Adipocyte (in vitro differentiated cells): ENCODE data around the gene KCNT2.

Source experiments
- DNase-seq: peaks from one replicate; pipeline ENCODE4 v3.0.0-alpha.2; 2015; ENCODE audit warnings: low read depth
- H3K27me3 ChIP-seq: replicated peaks from 2 replicates; pipeline ENCODE4 v1.7.0; 2013; ENCODE audit warnings: mild to moderate bottlenecking, low read length, moderate library complexity; ENCODE audit not compliant: control insufficient read depth, insufficient read depth
- H3K36me3 ChIP-seq: 2 replicates; pipeline ENCODE4 v1.7.0; 2013; ENCODE audit warnings: low read length, mild to moderate bottlenecking, moderate library complexity; ENCODE audit not compliant: control insufficient read depth, insufficient read depth, severe bottlenecking
- H3K4me1 ChIP-seq: 2 replicates; pipeline ENCODE4 v1.7.0; 2013; ENCODE audit warnings: mild to moderate bottlenecking, low read length, moderate library complexity; ENCODE audit not compliant: control insufficient read depth, insufficient read depth
- H3K4me3 ChIP-seq: 2 replicates; pipeline ENCODE4 v1.7.0; 2013; ENCODE audit warnings: mild to moderate bottlenecking, low read length, moderate library complexity
- H3K9ac ChIP-seq: 2 replicates; pipeline ENCODE4 v1.7.0; 2013; ENCODE audit warnings: mild to moderate bottlenecking, low read length, moderate library complexity
- H3K9me3 ChIP-seq: 2 replicates; pipeline ENCODE4 v1.7.0; 2013; ENCODE audit warnings: mild to moderate bottlenecking, low read length, moderate library complexity; ENCODE audit not compliant: control insufficient read depth

Gene KCNT2

DNA sequence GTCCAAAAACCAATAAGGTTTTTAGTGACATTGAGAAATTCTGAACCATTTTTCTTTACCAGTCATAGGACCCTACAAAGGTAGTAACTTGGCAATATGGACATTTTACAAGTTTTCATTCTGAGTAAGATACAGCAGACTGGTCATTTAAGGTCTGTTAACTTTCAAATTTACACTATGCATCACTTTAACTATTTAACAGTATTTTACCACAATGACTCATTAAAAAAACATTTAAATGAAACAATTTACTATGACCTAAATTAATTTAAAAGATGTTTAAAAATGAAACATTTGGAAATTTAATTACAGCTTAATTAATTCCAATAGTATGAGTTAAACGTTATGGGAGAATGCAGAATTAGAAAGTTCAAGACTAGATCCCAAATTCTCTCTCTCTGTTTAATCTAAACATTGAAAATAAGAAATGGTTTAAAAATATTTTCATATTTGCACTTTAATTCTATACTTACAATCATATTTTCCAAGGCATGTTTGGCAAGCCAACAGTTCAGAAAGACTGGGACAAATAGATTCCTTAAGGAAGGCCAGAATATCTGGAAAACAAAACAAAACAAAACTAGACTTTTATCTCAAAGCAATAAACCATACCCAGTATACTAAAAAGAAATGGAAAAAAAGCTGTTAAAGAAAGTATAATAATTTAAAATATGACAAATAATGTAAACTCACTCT, 140.9 kb downstream of the KCNT2 start:
- H3K9me3 ChIP-seq: no peaks in the 10 kb centered on the region

DNA sequence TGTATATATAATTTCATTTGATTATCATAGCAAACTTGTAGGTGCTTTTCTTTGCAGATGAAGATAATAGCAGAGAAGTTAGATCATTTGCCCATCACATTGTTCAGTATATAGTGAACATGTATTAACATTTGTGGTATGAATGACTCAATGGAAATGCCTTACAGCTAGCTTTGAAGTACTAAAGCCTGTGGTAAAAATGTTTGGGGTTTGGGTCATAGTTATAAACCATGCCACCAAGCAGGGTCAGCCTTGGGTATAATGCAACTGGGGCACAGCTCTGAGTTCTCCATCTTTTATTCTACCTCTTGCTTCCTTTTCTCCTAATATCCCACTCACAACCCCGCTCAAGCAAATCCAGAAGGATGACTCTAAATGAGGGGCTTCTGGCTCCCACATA, 141.6 kb downstream of the KCNT2 start:
- peak; percentile 56 for DNase-seq
- no peaks in the 10 kb centered on the region for H3K36me3 ChIP-seq
- no peak overlapping the region for H3K4me3 ChIP-seq
- H3K9me3 ChIP-seq: no peaks in the 10 kb centered on the region
- H3K4me1 ChIP-seq: peaks cover 37% of the 10 kb centered on the region
- no peaks in the 10 kb centered on the region for H3K27me3 ChIP-seq
- no peak overlapping the region for H3K9ac ChIP-seq

More for the DNA sequence above, 140.9 kb downstream of the KCNT2 start:
- no peak overlapping the region for H3K4me3 ChIP-seq
- no peaks in the 10 kb centered on the region for H3K27me3 ChIP-seq
- peaks cover 32% of the 10 kb centered on the region for H3K4me1 ChIP-seq
- H3K36me3 ChIP-seq: no peaks in the 10 kb centered on the region
- no peak overlapping the region for H3K9ac ChIP-seq
- no peak for DNase-seq

DNA sequence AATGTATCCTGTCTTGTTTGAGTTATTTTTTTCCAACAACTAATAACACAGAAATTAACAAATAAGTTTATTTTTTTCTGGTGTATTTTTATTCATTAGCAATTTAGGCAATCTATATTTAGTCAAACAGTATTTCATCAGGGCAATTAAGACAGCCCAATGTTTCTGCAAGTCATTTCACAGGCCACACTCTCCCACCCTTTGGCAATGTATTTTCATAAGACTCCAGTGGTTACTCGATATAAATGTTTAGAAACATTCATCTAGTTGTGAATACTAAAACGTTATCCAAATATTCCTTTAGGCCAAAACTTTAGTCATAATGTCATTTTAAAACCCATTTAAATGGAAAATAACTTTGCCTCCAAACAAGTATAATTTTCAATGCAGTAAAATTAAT, 142.1 kb downstream of the KCNT2 start:
- peak; percentile 10 for DNase-seq
- Histone ChIP-seq H3K4me3 (no peak overlapping the region), H3K9ac (no peak overlapping the region), H3K9me3 (no peaks in the 10 kb centered on the region), H3K36me3 (no peaks in the 10 kb centered on the region), H3K27me3 (no peaks in the 10 kb centered on the region), H3K4me1 (peaks cover 39% of the 10 kb centered on the region)

DNA sequence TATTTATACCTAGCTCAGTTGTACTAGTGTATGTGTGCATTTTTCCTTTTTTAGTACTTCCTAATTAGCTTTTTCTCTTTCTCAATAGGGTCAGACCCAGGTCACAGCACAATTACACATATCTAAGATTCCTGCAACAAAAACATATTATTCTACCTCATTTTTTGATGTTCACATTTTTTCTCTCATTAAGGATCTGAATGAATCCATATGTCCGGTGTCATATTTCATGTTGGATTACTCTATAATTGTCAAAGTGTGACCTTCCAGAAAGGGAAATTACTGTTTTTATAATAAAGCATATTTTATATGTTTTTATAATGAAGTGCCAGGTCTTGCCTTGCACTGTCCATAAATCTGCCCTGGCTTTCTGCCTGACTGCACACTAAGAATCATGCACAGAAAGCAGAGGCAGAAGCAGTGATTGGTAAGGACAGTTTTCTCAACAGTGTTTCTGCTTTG, 143.7 kb downstream of the KCNT2 start:
- H3K36me3 ChIP-seq: no peaks in the 10 kb centered on the region

DNA sequence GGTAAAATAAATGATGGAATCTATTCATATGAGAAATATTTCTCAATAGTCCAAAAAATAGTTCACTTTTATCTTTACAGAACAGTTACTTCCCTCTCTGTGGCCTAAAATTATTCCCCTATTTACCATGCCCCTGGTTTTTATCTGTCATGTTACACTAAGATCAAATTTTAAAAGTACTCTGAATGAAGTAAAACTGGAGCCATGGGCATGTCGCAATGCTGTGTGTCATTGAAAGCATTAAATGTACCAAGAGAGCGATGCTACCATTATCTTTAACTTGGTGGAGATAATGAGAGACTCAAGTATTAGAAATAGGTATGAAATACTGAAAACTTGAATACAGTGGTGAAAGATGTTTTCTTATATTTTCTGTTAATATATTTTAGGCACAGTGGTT, 146.2 kb downstream of the KCNT2 start:
- Histone ChIP-seq H3K9me3 (no peaks in the 10 kb centered on the region), H3K9ac (no peak overlapping the region), H3K4me1 (peaks cover 36% of the 10 kb centered on the region), H3K27me3 (no peaks in the 10 kb centered on the region), H3K36me3 (no peaks in the 10 kb centered on the region), H3K4me3 (no peak overlapping the region)
- peak; percentile 68 for DNase-seq

More for the DNA sequence above, 143.7 kb downstream of the KCNT2 start:
- no peaks in the 10 kb centered on the region for H3K27me3 ChIP-seq
- no peaks in the 10 kb centered on the region for H3K9me3 ChIP-seq
- no peak overlapping the region for H3K4me3 ChIP-seq
- peaks cover 39% of the 10 kb centered on the region for H3K4me1 ChIP-seq
- H3K9ac ChIP-seq: no peak overlapping the region
- DNase-seq: peak; percentile 84

DNA sequence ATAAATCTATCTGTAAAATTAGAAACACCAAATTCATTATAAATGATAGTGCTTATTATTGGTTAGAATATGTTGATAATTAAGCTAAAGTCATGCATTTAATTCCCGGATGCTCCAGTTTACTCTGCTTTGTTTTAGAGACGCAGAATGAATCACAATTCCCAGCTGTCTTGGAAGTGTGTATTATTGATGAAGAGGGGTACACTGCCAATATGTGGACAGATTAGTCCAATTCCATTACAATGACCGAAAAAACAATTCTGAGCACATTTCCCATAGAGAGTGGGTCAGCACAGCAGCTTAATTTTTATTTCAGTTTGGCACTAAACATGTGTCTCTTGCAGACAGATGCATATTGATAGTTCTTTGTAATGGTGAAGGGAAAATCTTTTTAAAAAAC, 146.7 kb downstream of the KCNT2 start:
- Histone ChIP-seq H3K36me3 (no peaks in the 10 kb centered on the region), H3K4me3 (no peak overlapping the region), H3K4me1 (peaks cover 31% of the 10 kb centered on the region), H3K9ac (no peak overlapping the region), H3K27me3 (no peaks in the 10 kb centered on the region), H3K9me3 (no peaks in the 10 kb centered on the region)
- DNase-seq: no peak

DNA sequence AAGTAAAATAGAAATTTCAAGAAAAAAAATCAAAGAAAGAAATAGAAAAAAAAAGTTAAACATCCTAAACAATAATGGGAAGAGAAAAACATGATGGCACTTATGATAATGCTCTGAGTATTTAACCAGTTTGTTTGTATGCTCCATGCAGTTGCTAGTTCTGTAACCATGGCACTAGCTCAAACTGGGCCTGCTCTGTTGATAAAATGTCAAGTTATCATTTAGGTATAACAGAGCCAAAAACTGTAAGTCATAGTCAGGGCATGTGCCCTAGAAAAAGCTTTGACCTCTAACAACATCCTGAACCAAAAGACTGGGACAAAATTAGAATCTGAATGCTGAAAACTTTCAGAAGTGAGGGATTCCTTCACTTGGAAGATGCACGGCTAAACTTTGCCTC, 148.9 kb downstream of the KCNT2 start:
- H3K4me1 ChIP-seq: peaks cover 9% of the 10 kb centered on the region
- no peaks in the 10 kb centered on the region for H3K36me3 ChIP-seq
- DNase-seq: no peak
- no peak overlapping the region for H3K9ac ChIP-seq
- H3K27me3 ChIP-seq: no peaks in the 10 kb centered on the region
- no peak overlapping the region for H3K4me3 ChIP-seq
- no peaks in the 10 kb centered on the region for H3K9me3 ChIP-seq

DNA sequence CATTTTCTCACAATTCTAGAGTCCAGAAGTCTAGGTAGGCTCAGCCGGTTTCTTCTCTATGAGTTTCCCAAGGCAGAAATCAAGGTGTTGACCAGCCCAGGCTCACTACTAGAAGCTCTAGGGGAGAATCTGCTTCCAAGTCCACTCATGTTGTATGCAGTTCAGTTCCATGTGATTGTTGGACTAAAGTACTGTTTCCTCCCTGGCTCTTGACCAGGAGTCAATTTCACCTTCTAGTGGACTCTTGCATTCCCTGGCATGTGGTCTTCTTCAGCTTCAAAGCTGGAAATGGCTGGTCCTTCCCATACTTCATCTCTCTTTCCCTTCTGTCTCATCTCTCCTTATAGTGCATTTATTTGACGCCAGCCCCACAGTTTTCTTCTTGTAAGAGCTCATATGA, 153.4 kb downstream of the KCNT2 start:
- Histone ChIP-seq H3K9ac (no peak overlapping the region), H3K36me3 (no peaks in the 10 kb centered on the region), H3K9me3 (no peaks in the 10 kb centered on the region), H3K27me3 (no peaks in the 10 kb centered on the region), H3K4me1 (peaks cover 11% of the 10 kb centered on the region), H3K4me3 (no peak overlapping the region)
- DNase-seq: no peak

DNA sequence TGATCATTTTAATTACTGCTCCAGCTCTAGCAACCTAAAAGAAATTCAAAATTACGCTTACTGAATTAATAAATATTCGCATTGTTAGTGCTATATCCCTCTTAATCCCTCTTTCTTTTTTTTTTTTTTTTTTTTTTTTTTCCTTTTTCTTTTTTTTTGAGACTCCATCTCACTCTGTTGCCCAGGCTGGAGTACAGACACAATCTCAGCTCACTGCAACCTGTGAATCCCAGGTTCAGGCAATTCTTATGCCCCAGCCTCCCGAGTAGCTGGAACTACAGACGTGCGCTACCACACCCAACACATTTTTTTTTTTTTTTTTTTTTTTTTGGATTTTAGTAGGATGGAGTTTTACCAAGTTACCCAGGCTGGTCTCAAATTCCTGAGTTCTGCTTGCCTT, 157.1 kb downstream of the KCNT2 start:
- DNase-seq: no peak
- no peaks in the 10 kb centered on the region for H3K9me3 ChIP-seq
- H3K4me1 ChIP-seq: peaks cover 23% of the 10 kb centered on the region
- H3K4me3 ChIP-seq: no peak overlapping the region
- no peaks in the 10 kb centered on the region for H3K27me3 ChIP-seq
- no peak overlapping the region for H3K9ac ChIP-seq
- no peaks in the 10 kb centered on the region for H3K36me3 ChIP-seq

DNA sequence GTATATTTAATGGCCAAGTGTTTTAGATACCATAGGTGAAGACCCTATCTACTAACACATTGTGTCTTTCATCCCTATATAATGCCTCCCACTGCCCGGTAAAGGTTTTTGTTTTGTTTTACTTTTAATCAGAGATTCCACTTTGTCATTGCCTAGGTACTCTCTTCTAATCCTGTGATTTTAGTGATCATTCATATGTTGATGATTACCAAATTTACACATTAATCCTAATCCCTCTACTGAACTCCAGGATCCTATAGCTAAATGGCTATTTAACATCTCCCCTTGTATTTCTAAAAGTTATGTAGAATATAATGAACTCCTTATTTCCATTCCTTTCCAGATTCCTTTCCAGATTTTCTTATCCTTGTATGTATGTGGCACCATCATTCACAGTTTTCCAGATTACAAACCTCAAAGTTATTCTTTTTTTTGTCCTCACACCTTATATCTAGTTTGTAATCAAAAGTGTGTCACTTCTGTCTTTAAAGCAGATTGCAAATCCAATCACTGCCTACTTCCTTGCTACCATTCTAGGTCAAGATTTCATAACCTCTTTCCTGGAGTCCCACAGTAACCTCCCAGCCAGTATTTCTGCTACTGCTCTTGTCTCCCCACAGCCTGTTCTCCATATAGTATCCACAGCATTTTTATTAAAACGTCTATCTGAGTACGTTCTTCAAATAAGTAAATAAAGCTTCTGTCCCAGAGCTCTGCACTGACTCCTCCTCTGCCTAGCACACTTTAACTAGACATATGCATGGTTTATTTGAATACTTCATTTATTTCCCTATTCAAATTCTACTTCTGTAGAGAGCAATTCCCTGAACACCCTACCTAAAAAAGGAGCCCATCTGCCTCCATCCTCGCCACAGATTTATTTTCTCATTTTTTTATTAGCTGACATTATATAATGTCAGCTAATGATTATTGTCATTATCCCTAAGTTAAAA, 157.8 kb downstream of the KCNT2 start:
- Histone ChIP-seq H3K4me3 (no peak overlapping the region), H3K9me3 (no peaks in the 10 kb centered on the region), H3K9ac (no peak overlapping the region), H3K36me3 (no peaks in the 10 kb centered on the region), H3K27me3 (no peaks in the 10 kb centered on the region), H3K4me1 (peaks cover 23% of the 10 kb centered on the region)
- no peak for DNase-seq

DNA sequence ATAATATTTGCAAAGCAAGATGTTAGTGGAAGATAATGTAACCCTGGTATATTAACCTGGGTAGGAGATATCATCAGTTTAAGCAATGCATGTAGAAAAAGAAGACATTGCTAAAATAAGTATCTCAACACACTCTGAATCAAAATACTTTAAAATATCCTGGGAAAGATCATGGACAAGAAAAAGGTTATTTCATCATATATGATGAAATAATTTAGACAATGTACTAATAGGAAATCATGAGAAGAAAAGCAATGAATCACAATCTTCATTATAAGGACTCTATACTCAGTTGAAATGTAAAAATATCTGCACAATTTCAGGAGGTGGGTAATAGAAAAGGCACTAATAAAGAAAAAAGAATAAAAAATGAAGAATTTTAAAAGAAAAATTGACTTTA, 158.8 kb downstream of the KCNT2 start:
- Histone ChIP-seq H3K27me3 (no peaks in the 10 kb centered on the region), H3K9ac (no peak overlapping the region), H3K4me3 (no peak overlapping the region), H3K36me3 (no peaks in the 10 kb centered on the region), H3K4me1 (peaks cover 23% of the 10 kb centered on the region), H3K9me3 (no peaks in the 10 kb centered on the region)
- peak; percentile 57 for DNase-seq
